GM10248 (cell line): Measurements from ENCODE around the gene KCNMB1.

Source experiments
- CTCF ChIA-PET: fragments of 300-600 bp; sonication (Branson Sonifier 250); formaldehyde crosslinking; extraction: SDS; loops from one replicate; lab custom pipeline; 2021; ENCODE audit warnings: antibody characterized with exemption; lab: Yijun Ruan, JAX
- POLR2A ChIA-PET: fragments of 350-650 bp; sonication (Branson Sonifier 250); formaldehyde crosslinking; extraction: SDS; loops from one replicate; lab custom pipeline; 2020; ENCODE audit warnings: antibody characterized with exemption; lab: Yijun Ruan, JAX
- DNase-seq: peaks from one replicate; pipeline ENCODE4 v3.0.0; 2012; ENCODE audit errors: extremely low spot score
- TF ChIP-seq, protein P1 (sequence below): IDR thresholded peaks from 2 replicates; pipeline ENCODE4 v1.5.1; 2012; ENCODE audit warnings: mild to moderate bottlenecking, low read depth; ENCODE audit errors: extremely low read depth, missing control alignments, control extremely low read depth

Gene KCNMB1

DNA sequence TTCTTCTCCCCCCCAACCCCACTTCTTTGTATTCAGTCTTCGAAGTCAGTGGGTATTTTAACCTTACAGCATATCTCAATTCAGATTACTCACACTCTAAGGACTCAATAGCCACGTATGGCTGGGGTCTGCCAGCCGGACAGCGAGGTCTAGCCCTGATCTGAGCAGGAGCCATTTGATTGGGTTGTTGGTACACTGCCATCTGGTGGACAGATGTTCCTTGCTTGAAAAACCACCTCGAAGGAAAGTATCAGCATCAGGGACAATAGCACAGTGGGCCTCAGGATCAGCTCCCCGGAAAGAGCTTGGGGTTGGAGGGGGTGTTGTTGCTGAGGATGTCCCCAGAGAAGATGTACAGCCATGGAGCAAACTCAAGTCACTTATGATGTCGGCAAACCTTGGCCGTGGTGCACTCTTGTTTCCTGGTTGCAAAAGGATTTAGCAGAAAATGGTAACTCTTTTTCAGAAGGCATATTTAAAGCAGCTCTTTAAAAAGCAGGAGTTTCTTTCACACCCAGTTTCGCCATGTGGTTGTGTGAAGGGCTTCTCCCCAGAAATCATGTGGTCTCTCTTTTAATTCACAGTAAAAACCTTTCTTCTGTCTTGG, 31.7 kb upstream of the KCNMB1 start:
- ChIA-PET CTCF (interaction anchor here (0.8 to 12.4 kb wide), 26 partner anchors 10 to 320 kb away, joined by 3 to 191 read pairs (median 3); partner anchors contain the start of gene KCNMB1), POLR2A (interaction anchor here (0.6 kb wide), 1 partner anchor 154 kb away, joined by 6 read pairs; no protein-coding TSS in a partner anchor)
- TF ChIP-seq, protein P1, sequence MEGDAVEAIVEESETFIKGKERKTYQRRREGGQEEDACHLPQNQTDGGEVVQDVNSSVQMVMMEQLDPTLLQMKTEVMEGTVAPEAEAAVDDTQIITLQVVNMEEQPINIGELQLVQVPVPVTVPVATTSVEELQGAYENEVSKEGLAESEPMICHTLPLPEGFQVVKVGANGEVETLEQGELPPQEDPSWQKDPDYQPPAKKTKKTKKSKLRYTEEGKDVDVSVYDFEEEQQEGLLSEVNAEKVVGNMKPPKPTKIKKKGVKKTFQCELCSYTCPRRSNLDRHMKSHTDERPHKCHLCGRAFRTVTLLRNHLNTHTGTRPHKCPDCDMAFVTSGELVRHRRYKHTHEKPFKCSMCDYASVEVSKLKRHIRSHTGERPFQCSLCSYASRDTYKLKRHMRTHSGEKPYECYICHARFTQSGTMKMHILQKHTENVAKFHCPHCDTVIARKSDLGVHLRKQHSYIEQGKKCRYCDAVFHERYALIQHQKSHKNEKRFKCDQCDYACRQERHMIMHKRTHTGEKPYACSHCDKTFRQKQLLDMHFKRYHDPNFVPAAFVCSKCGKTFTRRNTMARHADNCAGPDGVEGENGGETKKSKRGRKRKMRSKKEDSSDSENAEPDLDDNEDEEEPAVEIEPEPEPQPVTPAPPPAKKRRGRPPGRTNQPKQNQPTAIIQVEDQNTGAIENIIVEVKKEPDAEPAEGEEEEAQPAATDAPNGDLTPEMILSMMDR, result peak; percentile 51
- DNase-seq, result peak; percentile 74

DNA sequence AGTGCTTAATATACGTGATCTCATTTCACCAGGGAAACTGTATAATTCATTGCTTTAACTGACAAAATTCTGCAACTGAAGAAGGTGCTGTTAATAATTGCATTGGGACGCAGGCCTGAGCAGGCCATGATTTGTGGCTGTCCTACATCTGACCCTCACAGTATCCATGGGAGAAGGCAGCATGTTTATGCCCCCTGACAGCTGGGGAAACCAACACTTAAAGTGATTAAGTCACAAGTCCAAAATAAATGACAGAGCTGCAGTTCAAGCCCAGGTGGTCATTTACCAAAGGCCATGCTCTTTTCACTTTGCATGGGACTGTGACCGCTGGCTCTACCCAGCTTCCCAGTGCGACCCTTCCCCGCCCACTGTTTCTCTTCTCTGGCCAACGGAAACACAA, 30.5 kb upstream of the KCNMB1 start:
- POLR2A ChIA-PET, result no interaction called here
- CTCF ChIA-PET, result interaction anchor here (0.7 to 12.4 kb wide), 8 partner anchors 8 to 212 kb away, joined by 3 to 191 read pairs (median 5); no protein-coding TSS in a partner anchor
- DNase-seq, result no peak
- TF ChIP-seq, protein P1, result no peak

DNA sequence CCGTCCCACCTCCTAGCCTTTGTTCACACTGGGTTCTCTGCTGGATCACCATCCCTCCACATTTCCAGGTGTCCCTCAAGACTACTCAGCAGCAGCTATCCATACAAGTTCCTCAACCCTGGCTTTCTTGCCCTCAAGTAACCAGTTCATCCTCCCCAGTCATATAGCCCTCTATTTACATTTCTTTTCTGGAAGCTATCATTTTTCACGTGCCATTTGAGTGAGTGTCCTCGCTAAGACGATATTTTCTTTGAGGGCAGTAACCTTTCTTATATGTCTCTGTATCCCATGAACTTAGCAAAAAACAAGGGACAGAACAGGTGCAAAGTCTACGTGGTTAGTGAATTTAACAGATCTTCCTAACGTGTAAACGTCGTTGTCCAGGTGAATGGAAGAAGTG, 29.6 kb upstream of the KCNMB1 start:
- ChIA-PET POLR2A (no interaction called here), CTCF (interaction anchor here (0.7 to 12.4 kb wide), 8 partner anchors 8 to 213 kb away, joined by 3 to 191 read pairs (median 5); no protein-coding TSS in a partner anchor)
- no peak for DNase-seq
- TF ChIP-seq, protein P1, result no peak

DNA sequence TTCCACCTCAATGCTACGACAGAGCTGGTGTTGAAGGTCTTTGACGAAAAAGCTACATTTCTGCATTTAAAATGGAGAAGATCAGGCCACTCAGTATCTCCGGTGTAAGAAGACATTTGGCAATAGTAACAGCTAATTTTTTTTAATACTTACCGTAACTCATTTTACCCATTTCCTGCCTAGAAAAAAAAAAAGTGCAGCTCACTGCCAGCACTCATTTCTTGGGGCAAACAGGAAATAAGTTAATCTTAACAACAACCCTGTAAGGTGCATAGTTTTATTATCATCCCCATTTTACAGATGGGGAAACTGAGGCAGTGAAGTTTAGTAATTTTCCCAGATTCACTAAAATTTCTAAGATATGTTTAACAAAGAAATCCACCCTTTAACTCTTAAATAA, 27.4 kb upstream of the KCNMB1 start:
- POLR2A ChIA-PET, result no interaction called here

DNA sequence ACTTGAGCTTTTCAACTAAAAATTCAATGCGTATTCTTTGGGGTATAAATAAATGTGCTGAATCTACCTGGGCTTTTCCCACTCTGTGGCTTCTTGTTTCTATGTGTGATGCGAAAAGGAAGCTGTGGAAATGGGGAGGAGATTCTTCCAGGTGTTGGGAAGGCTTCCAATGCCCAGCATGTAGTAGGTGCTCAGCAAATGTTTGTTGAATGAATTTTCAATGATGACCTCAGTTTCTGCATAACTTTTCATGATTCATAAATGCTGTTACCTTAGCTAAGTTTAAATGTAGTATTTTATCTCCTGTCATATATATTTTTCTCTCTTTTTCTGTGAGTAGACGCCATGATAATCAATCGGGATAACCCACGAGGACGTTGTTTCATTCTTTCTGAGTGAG, 25.6 kb upstream of the KCNMB1 start:
- no peak for DNase-seq
- TF ChIP-seq, protein P1, result no peak
- ChIA-PET CTCF (interaction anchor here (0.9 to 2.7 kb wide), 6 partner anchors 12 to 189 kb away, joined by 3 to 12 read pairs (median 5); no protein-coding TSS in a partner anchor), POLR2A (no interaction called here)

More for the DNA sequence above, 27.4 kb upstream of the KCNMB1 start:
- DNase-seq, result no peak
- CTCF ChIA-PET, result interaction anchor here (1.2 to 2.7 kb wide), 4 partner anchors 10 to 190 kb away, joined by 4 to 12 read pairs (median 5); no protein-coding TSS in a partner anchor
- TF ChIP-seq, protein P1, result no peak

DNA sequence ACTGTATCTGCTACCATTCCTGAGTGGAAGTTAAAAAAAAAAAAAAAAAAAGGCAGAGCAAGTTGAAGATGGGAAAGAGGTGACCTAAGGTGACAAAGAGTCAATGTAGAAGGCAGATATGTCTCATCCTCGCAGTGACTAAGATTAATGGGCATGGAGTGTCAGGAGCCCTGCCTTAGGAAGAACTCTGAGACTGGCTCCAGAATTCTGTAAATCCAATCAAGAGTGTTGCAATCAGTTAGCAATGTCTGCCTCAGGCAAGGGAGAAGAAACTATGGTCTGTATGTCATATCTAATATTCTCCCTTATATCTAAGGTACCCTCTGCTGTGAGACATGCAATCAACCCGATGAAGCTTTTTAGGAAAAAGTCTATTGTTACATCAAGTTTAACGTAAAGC, 24.7 kb upstream of the KCNMB1 start:
- ChIA-PET CTCF (interaction anchor here (0.8 to 2.2 kb wide), 5 partner anchors 10 to 194 kb away, joined by 3 to 7 read pairs (median 4); no protein-coding TSS in a partner anchor), POLR2A (no interaction called here)
- DNase-seq, result no peak
- TF ChIP-seq, protein P1, result no peak
